Measurements from ENCODE around the gene PIGU.
"Not testable (repeated sequence)": the region's sequence is repeated elsewhere in the genome, so short reads cannot be mapped to it uniquely, and the experiment has no call there.

The PIGU gene

GRCh38 chr20:34676642-34677373 is at the start of gene PIGU:
Gene PIGU (minus strand): TSS chr20:34677092. CDS start chr20:34677085, 7 bp downstream.
- peak; percentile 88 to 93 for DNase-seq

- DNase-seq, result no peak
Observed at GRCh38 chr20:34724172-34724571, 47.3 kb upstream of the PIGU start.

DNA sequence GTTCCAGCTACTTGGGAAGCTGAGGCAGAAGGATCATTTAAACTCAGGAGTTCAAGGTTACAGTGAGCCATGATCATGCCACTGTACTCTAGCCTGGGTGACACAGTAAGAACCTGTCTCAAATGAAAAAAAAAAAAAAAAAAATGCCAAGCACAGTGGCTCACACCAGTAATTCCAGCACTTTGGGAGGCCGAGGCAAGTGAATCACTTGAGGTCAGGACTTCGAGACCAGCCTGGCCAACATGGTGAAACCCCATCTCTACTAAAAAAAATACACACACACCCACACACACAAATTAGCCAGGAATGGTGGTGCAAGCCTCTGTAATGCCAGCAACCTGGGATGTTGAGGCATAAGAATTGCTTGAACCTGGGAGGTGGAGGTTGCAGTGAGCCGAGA is 45.7 kb upstream of the PIGU start:
- DNase-seq, result not testable (repeated sequence)

GRCh38 chr20:34720266-34720665 is 43.4 kb upstream of the PIGU start:
- no peak for DNase-seq

GRCh38 chr20:34719242-34720017 is 42.5 kb upstream of the PIGU start:
- DNase-seq, result not testable (repeated sequence)

DNA sequence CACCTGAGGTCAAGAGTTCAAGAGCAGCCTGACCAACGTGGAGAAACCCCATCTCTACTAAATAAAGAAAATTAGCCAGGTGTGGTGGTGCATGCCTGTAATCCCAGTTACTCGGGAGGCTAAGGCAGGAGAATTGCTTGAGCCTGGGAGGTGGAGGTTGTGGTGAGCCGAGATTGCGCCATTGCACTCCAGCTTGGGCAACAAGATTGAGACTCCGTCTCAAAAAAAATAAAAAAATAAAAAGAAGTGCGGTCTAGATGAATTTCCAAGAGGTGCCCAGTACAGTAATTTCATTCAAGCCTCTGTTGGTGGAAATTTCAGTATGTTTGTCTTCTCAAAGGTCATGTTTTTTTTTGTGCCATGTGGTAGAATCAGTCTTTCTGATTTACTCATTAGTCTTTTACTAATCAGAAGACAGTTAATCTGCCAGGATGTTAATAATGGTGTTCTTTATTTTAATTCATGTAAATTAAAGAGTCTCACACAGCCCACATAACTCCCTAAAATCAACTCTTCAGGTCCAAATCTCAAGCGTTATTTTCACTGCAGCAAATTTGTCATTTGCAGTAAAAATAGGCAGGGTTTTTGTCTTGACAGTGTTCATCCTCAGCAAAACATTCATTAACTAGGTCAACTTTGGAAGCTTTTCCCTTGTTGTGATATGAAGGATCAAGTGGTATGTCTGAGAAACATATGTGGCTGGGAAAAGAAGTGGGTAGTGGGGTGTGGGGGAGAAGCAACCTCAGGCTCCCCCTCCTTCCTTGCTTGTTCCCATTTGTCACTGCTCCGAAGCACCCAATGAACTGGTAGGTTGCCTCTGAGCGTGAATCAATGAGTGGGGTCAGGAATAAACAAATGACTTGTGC is 40.6 kb upstream of the PIGU start:
- DNase-seq, result no peak

DNA sequence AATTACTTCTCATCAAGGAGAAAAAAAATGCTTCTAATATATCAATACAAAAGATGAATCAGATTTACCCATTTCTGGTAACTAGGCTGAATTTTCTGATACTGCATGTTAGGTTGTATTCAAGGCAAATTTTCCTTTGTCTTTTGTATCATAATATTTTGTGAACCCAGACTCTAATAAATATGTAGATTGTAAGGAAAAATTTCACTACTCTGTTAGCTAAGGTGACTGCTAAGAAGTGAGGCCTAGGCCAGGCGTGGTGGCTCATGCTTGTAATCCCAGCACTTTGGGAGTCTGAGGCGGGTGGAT is 40.0 kb upstream of the PIGU start:
- DNase-seq, result no peak

DNA sequence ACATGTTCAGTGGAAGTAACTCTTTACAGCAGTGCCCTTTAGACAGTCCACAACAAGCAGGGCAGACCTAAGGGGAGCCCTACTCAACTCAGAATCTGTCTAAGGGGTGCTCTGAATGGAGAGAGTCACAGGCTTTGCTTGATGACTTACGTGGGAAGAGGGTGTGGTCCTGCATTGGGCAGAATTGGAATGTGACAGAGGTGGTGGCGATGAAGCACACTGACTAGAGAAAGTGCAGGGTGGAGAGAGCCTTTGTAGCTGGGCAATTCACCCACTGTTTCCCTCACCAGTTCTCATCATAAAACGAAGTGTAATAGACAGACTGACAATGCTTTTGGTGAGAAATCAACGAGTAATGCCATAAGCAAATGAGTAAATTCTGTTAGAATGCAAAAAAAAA is 38.5 kb upstream of the PIGU start:
- no peak for DNase-seq

- DNase-seq, result not testable (repeated sequence)
Observed at GRCh38 chr20:34713944-34714515, 37.1 kb upstream of the PIGU start.

DNA sequence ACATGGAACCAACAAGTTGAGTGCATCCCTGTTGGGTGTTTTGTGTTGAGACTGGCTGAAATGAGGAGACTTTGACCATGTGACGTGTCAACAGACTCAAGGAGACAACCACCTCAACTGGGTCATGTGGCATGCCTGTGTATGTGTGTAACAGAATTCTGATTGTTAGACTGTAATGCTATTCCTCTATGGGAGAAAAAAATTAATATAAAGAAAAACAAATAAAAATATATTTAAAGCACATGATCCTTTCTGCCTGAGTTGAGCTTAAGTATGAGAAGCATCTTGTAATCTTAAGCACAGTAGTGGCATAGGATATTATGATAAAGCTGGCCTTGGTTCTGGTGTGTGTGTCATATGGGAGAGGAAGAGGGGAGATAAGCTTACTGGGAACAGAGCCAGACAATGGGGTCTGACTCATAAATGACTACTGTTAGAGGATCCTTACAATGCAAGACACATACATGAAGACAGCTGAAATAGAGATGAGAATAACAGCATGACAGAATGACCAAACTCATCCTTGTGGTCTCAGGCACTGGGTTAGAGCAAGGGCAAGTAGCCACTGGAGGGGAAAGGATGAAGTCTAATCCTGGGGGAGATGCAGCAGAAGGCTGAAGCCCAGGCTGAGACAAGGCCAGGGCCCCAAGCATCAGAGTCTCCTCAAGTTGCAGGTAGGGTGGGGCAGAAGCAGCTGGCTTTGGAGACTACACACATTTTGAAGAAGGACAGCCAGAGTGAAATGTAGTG is 36.5 kb upstream of the PIGU start:
- DNase-seq, result no peak

DNA sequence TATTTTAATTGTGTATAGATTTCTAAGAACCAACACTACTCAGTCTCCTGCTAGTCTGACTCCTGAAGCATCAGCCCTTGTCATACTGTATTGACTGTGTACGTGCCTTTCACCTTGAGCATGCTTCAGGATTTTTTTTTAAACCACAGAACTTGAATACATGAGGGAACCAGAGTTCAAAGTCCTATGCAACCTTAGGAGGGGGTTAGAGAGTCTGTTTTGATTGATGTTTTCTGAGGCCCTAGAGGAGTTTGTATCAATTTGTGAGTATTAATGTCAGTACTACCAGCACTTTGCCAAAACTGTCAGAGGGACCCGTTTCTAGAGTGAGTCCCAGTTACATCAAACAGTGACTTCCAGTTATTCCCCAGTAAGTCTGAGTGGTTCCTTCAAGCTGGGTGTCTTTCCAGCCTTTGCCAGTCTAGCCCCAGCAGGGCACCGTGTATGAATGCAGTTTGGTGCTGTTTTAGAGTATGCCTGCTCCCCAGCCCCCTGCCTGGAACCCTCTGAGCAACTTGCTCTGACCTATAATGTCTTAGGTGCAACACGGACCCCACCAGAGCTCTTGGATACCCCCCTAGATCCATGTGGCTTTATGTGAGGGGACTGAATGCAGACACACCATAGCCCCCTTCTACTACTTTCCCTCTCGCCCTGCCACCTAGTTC is 35.8 kb upstream of the PIGU start:
- DNase-seq, result no peak

- no peak for DNase-seq
Observed at GRCh38 chr20:34711813-34712430, 35.0 kb upstream of the PIGU start.

DNA sequence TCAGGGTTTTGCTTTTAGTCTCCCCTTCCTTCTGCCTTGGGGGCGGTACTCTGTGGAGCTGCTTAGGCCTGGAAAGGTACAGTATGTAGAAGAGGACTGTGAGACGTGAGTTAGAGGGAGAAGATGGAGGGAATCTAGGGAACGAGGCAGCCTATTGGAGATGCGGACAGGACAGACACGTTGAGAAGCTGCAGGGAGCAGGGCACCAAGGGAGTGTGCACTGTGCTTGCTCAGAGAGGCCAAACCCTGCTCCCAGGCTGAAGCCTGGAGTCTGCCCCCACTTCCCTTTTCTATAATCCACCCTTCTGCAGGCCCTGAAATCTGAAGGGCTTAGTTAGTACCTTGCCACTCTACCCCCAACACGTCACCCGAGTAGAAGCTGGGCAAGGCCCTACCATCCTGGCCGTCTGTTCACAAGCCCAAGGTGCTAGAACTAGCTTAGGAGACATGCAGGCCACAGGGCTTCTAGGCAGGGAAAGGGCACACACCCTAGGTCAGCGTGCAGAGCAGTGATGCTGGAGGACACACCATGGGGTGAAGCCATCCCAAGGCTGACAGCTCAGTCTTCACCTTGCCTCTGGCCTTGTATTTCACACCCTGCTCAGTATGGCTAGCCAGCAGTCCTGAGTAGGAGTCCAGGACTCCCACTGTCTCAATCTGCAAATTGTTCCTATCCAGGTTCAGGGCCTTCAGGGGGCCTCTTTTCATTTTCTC is 34.1 kb upstream of the PIGU start:
- DNase-seq, result no peak

- DNase-seq, result no peak
Observed at GRCh38 chr20:34710568-34710839, 33.6 kb upstream of the PIGU start.

- DNase-seq, result peak; percentile 63 to 65
Observed at GRCh38 chr20:34709831-34710567, 33.1 kb upstream of the PIGU start.

- DNase-seq, result peak; percentile 63 to 65
Observed at GRCh38 chr20:34709044-34709830, 32.3 kb upstream of the PIGU start.

DNA sequence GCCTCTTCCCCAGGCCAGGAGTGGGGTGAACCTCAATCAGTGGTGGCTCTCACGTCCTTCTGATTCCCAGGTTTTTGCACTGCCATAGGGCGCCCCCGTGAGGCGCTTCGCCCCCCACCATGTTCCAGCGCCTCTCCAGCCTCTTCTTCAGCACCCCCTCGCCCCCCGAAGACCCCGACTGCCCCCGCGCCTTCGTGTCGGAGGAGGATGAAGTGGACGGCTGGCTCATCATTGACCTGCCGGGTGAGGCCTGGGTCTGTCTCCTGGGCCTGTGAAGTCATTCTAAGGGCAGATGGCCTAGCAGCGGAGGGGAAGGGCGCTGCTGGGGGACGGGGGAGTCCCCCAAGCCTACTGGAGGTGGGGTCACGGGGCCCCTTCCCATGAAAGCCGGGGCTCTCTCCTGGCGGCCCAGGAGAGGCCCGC is 31.7 kb upstream of the PIGU start:
- DNase-seq, result peak; percentile 21 to 37

- DNase-seq, result no peak
Observed at GRCh38 chr20:34706912-34707784, 30.3 kb upstream of the PIGU start.

Measured in AML-193 (cell line).